ENCODE data around the gene TRIM24.
"Not testable (repeated sequence)": the region's sequence is repeated elsewhere in the genome, so short reads cannot be mapped to it uniquely, and the experiment has no call there.

TRIM24 gene

GRCh38 chr7:138460649-138461607 lies 869 bp downstream of the TRIM24 start:
- DNase-seq (ENCODE audit: low read depth): no peak

- DNase-seq (ENCODE audit: low read depth): not testable (repeated sequence)
Measured at GRCh38 chr7:138463291-138463618, 3.2 kb downstream of the TRIM24 start.

DNA sequence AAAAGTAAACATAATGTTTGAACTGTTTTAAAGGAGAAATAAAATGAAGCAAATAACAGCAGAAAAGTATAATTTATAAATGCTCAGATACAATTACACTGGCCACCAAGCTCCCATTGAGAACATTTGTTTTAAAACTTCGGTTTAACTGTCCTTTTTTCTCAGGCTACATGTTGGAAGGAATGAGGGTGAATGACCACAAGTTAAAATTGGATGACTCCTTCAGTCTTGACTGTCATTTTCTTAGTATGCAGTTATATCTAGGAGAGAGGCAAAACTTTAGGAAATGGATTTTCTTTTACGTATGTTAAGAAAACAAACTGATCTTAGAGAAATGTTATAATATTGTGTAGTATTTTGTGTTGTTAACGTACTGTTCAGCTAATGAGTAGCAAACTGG lies 5.0 kb downstream of the TRIM24 start:
- no peak for DNase-seq (ENCODE audit: low read depth)

DNA sequence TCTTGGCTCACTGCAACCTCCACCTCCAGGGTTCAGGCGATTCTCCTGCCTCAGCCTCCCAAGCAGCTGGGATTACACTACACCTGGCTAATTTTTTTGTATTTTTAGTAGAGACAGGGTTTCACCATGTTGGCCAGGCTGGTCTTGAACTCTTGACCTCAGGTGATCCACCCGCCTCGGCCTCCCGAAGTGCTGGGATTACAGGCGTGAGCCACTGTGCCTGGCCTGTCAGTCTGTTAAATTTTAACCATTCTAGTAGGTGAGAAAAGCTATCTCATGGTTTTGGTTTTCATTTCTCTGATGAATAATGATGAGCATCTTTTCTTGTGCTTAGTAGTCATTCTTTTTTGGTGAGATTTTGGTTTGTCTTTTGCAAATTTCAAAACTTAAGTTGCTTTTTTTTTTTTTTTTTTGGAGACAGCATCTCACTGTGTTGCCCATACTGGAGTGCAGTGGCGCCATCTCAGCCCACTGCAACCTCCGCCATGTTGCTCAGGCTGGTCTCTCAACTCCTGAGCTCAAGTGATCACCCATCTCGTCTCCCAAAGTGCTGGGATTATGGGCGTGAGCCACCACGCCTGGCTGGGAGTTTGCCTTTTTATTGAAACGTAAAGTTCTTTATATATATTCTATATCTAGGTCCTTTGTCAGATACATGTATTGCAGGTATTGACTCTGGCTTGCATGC lies 6.2 kb downstream of the TRIM24 start:
- DNase-seq (ENCODE audit: low read depth): not testable (repeated sequence)

GRCh38 chr7:138468244-138469123 lies 8.4 kb downstream of the TRIM24 start:
- DNase-seq (ENCODE audit: low read depth): no peak

- DNase-seq (ENCODE audit: low read depth): no peak
Measured at GRCh38 chr7:138470391-138471157, 10.5 kb downstream of the TRIM24 start.

DNA sequence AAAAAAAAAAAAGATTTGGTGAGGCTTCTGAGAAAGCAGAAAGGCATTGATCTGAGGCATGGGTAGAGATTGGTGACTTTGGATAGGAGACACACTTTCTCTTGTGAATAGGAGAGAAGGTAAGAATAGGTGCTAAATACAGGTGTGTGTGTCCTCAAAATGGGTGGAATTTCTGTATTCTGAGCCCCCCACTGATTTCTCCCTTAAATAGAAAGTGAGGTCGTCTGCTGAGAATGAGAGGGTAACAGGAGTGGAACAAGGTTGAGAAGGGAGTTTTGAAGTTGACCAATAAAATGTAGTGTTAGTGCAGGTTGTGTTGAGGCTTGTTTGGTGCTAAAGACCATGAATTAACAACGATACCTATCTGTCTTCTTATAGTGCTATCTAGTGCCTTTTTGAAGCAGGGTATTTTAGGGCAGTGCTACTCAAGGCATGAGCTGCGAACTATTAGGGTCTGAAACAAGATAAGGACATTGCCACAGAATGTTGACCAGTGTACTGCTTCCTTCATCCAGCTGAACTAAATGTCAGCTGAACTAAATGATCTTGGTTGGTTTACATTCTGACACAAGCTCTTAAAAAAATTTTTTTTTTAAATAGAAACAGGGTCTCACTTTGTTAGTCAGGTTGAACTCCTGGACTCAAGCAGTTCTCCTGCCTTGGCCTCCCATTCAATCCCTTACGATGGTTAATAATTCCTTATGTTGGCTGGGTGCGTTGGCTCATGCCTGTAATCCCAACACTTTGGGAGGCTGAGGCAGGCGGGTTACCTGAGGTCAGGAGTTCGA lies 12.4 kb downstream of the TRIM24 start:
- no peak for DNase-seq (ENCODE audit: low read depth)

DNA sequence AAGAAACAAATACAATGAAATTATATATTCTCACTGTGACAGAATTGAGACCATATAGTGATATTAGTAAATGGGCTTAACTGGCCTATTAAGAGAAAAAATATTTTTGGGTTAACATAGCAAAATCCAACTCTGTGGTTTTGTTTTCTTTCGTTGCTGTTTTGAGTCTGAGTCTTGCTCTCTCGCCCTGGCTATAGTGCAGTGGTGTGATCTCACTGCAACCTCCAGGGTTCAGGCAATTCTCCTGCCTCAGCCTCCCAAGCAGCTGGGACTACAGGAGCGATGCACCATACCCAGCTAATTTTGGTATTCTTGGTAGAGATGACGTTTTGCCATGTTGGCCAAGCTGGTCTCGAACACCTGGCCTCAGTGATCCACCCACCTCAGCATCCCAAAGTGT lies 15.3 kb downstream of the TRIM24 start:
- no peak for DNase-seq (ENCODE audit: low read depth)

GRCh38 chr7:138477081-138477578 lies 17.1 kb downstream of the TRIM24 start:
- no peak for DNase-seq (ENCODE audit: low read depth)

- no peak for DNase-seq (ENCODE audit: low read depth)
Measured at GRCh38 chr7:138477581-138477980, 17.5 kb downstream of the TRIM24 start.

GRCh38 chr7:138478499-138478908 lies 18.4 kb downstream of the TRIM24 start:
- no peak for DNase-seq (ENCODE audit: low read depth)

- DNase-seq (ENCODE audit: low read depth): no peak
Measured at GRCh38 chr7:138480527-138480926, 20.5 kb downstream of the TRIM24 start.

DNA sequence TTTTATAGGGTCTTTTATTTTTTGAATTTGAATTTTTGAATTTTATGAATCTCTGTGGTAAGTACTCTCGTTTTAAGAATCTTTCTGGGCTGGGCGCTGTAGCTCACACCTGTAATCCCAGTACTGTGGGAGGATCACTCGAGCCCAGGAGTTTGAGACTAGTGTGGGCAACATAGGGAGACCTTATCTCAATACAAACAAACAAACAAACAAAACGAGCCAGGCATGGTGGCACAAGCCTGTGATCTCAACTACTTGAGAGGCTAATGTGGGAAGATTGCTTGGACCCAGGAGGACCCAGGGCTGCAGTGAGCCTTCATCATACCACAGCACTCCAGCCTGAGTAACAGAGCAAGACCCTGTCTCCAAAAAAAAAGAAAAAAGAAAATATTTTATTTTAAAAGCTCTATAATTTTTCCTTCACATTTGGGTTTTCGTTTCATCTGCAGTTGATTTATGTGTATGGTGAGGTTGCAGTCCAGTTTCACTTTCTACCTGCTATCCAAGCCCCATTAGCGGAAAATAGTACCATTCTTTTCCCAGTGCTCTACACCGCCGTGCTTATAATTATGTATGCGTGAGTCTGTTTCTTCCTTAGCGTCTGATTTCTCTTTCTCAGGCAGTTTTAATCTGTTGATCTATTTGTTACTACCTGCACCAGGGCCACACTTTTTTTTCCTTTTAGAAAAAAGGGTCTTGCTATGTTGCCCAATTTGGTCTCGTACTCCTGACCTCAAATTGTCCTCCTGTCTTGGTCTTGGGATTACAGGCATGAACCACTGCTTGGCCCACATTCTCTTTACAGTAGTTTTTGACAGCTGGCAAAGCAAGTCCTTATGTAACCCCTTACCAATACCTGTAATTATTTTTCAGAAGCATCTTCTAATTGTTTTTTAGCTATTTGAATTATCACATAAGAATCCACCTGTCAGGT lies 21.7 kb downstream of the TRIM24 start:
- no peak for DNase-seq (ENCODE audit: low read depth)

DNA sequence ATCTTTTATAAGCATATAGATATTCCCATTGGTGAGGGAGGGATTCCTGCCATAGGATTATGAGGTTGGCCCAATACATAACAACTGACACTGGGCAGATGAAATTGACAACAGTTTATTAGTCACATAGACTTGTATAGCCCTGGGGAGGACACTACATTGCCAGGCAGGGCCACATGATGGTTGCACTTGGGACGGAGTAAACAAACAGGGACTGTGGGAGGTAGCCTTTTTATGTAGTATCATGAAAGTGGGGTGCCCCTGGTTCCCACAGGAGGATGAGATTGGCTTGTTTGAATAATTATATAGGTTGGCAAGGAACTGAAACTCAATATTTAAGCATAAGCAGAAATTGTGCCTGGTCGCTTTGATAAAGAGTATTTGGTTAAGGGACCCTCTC lies 23.5 kb downstream of the TRIM24 start:
- DNase-seq (ENCODE audit: low read depth): no peak

- DNase-seq (ENCODE audit: low read depth): not testable (repeated sequence)
Measured at GRCh38 chr7:138485508-138485907, 25.4 kb downstream of the TRIM24 start.

DNA sequence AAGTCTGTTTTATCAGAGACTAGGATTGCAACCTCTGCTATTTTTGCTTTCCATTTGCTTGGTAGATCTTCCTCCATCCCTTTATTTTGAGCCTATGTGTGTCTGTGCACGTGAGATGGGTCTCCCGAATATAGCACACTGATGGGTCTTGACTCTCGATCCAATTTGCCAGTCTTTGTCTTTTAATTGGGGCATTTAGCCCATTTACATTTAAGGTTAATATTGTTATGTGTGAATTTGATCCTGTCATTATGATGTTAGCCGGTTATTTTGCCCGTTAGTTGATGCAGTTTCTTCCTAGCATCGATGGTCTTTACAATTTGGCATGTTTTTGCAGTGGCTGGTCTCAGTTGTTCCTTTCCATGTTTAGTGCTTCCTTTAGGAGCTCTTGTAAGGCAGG lies 29.1 kb downstream of the TRIM24 start:
- not testable (repeated sequence) for DNase-seq (ENCODE audit: low read depth)

DNA sequence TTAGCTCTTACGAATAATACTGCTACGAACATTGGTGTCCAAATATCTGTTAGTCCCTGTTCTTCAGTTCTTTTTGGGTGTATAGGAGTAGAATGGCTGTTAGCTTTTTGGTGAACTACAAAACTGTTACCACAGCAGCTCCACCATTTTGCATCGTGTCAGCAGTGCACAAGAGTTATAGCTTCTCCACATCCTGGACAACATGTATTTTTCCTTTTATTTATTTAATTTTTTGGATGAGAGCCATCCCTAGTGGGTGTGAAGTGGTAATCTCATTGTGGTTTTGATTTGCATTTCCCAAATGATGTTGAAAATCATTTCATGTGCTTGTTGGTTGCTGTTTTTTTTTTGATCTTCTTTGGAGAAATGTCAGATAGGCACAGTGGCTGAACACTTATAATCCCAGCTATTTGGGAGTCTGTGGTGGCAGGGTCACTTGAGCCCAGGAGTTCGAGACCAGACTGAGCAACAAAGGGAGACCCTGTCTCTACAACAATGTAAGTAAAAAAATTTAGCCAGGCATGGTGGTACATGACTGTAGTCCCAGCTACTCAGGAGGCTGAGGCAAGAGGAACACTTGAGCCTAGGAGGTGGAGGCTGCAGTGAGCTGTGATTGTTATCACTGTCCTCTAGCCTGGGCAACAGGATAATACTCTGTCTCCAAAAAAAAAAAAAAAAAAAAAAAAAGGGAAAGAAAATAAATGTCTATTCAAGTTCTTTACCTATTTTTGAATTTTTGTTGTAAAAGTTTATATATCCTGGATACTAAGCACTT lies 31.7 kb downstream of the TRIM24 start:
- no peak for DNase-seq (ENCODE audit: low read depth)

DNA sequence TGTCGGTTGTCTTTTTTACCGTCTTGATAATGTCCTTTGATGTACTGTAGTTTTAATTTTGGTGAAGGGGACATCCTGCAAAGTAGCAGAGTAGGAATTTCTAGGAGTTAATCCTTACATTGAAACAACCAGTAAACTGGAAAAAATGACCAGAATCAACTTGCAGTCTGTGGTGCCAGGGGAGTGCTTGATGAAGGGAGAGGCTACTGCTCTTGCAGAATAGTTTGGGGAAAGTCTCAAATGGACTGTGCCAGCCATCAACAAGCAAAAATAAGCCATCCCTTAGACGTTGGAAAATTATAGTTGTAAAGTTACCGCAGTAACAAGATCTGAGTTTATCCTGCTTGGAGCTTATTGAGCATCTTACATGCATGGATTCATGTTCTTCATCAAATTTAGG lies 32.4 kb downstream of the TRIM24 start:
- no peak for DNase-seq (ENCODE audit: low read depth)

- DNase-seq (ENCODE audit: low read depth): no peak
Measured at GRCh38 chr7:138493535-138493934, 33.5 kb downstream of the TRIM24 start.
